ENCODE measurements around the gene SLMAP.
"Not testable (repeated sequence)": the region's sequence is repeated elsewhere in the genome, so short reads cannot be mapped to it uniquely, and the experiment has no call there.

SLMAP gene

GRCh38 chr3:57833763-57834162 lies 77.7 kb downstream of the SLMAP start:
- DNase-seq: no peak

GRCh38 chr3:57837686-57838085 lies 81.6 kb downstream of the SLMAP start:
- no peak for DNase-seq

GRCh38 chr3:57838627-57839026 lies 82.5 kb downstream of the SLMAP start:
- DNase-seq: no peak

GRCh38 chr3:57840473-57840872 lies 84.4 kb downstream of the SLMAP start:
- no peak for DNase-seq

- DNase-seq: no peak
Measured at GRCh38 chr3:57841818-57842217, 85.7 kb downstream of the SLMAP start.

GRCh38 chr3:57848177-57848738 lies 92.1 kb downstream of the SLMAP start:
- DNase-seq: no peak

GRCh38 chr3:57851304-57851703 lies 95.2 kb downstream of the SLMAP start:
- no peak for DNase-seq

GRCh38 chr3:57852896-57853295 lies 96.8 kb downstream of the SLMAP start:
- no peak for DNase-seq

- no peak for DNase-seq
Measured at GRCh38 chr3:57855281-57855680, 99.2 kb downstream of the SLMAP start.

GRCh38 chr3:57855943-57856342 lies 99.8 kb downstream of the SLMAP start:
- no peak for DNase-seq

- no peak for DNase-seq
Measured at GRCh38 chr3:57856675-57857074, 100.6 kb downstream of the SLMAP start.

GRCh38 chr3:57862894-57863293 lies 106.8 kb downstream of the SLMAP start:
- no peak for DNase-seq

GRCh38 chr3:57863380-57863779 lies 107.3 kb downstream of the SLMAP start:
- no peak for DNase-seq

GRCh38 chr3:57864853-57865252 lies 108.7 kb downstream of the SLMAP start:
- DNase-seq: no peak

- not testable (repeated sequence) for DNase-seq
Measured at GRCh38 chr3:57869110-57869509, 113.0 kb downstream of the SLMAP start.

GRCh38 chr3:57872606-57873005 lies 116.5 kb downstream of the SLMAP start:
- DNase-seq: no peak

GRCh38 chr3:57876632-57877031 lies 120.5 kb downstream of the SLMAP start:
- DNase-seq: no peak

GRCh38 chr3:57877116-57877515 lies 121.0 kb downstream of the SLMAP start:
- DNase-seq: no peak

- not testable (repeated sequence) for DNase-seq
Measured at GRCh38 chr3:57884436-57884835, 128.3 kb downstream of the SLMAP start.

GRCh38 chr3:57889807-57890206 lies 133.7 kb downstream of the SLMAP start:
- DNase-seq: no peak

GRCh38 chr3:57890874-57891273 lies 134.8 kb downstream of the SLMAP start:
- DNase-seq: no peak

GRCh38 chr3:57892423-57892822 lies 136.3 kb downstream of the SLMAP start:
- no peak for DNase-seq

- no peak for DNase-seq
Measured at GRCh38 chr3:57893156-57893555, 137.0 kb downstream of the SLMAP start.

- DNase-seq: no peak
Measured at GRCh38 chr3:57893668-57894067, 137.6 kb downstream of the SLMAP start.

- no peak for DNase-seq
Measured at GRCh38 chr3:57896031-57896430, 139.9 kb downstream of the SLMAP start.

- DNase-seq: no peak
Measured at GRCh38 chr3:57896691-57897090, 140.6 kb downstream of the SLMAP start.

All from activated T-cell treated with anti-CD3 and anti-CD28 coated beads for 4 hours (primary cell).